Coronary artery (tissue), 2 donors: ENCODE measurements around the gene HECTD3.

Source experiments
- DNase-seq: peaks from one replicate; pipeline ENCODE4 v3.0.0-alpha.2; 2017; ENCODE audit warnings: low spot score
- H3K27ac ChIP-seq, 2 donors: fragments of 200-600 bp; sonication (generic); one replicate each; pipeline ENCODE4 v1.5.1; 2016 to 2019
- H3K4me3 ChIP-seq: fragments of 200-600 bp; sonication (generic); 2 replicates; pipeline ENCODE4 v1.5.1; 2016; ENCODE audit warnings: mild to moderate bottlenecking, moderate library complexity
- CTCF ChIP-seq: fragments of 200-600 bp; sonication (generic); IDR thresholded peaks from one replicate; pipeline ENCODE4 v1.5.1; 2019; ENCODE audit warnings: antibody characterized with exemption

The HECTD3 gene

GRCh38 chr1:45032837-45033236, 21.7 kb upstream of the HECTD3 start:
- TF ChIP-seq CTCF = no peak
- DNase-seq = no peak
- no peak overlapping the region for H3K4me3 ChIP-seq

DNA sequence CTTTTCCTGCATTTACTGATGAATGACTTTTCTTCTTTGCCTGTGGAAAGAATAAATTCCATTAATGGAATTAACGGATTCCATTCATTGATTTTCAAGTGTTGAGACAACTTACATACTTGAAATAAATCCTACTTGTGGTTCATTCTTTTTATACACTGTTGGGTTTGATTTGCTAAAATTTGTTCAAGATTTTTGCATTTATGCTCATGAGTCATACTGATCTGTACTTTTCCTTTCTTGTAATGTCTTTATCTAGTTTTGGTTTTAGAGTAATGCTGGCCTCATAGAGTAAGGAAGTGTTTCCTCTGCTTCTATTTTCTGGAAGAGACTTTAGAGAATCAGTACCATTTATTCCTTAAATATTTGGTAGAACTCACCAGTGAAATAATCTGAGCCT, 15.3 kb upstream of the HECTD3 start:
- DNase-seq = no peak
- Histone ChIP-seq H3K4me3 (no peak overlapping the region), H3K27ac (no peak overlapping the region)
- TF ChIP-seq CTCF = no peak

More at GRCh38 chr1:45032837-45033236, 21.7 kb upstream of the HECTD3 start:
- H3K27ac ChIP-seq = no peak overlapping the region

DNA sequence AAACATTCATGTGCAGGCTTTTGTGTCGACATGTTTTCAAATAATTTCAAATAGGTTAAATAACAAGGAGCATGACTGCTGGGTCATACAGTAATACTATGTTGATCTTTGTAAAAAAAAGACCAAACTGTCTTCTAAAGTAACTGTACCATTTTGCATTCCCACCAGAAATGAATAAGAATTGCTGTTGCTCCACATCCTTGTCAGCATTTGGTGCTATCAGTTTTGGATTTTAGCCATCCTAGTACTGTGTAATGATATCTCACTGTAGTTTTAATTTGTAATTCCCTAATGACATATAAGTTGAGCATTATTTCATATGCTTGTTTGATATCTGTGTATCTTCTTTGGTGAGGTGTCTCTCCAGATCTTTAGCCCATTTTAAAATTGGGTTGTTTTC, 12.5 kb upstream of the HECTD3 start:
- no peak for DNase-seq
- no peak for TF ChIP-seq CTCF
- H3K27ac ChIP-seq = no peak overlapping the region
- no peak overlapping the region for H3K4me3 ChIP-seq

GRCh38 chr1:45018599-45019230, 7.6 kb upstream of the HECTD3 start:
- TF ChIP-seq CTCF = peak; percentile 66
- Histone ChIP-seq H3K27ac (no peak overlapping the region), H3K4me3 (no peak overlapping the region)
- peak; percentile 38 for DNase-seq

DNA sequence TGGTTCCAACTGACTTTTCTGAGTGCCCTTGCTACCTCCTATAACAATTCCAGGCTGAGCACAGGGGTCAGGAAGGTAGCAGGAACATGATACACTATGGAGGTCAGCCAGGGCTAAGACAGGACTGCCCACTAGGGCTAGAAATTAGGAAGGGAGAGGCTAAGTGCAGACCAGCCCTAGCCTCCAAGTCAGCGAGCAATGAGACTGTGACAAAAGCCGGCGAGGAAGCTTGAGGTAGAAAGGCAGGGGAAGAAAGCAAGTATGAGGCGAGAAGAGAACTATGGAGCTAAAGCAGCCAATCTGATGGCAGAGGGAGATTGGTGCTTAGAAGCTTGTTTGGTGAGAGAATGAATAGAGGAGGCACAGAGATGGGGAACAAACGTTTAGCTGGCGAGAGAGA, 5.6 kb upstream of the HECTD3 start:
- no peak for TF ChIP-seq CTCF
- peak; percentile 26 for DNase-seq
- H3K4me3 ChIP-seq = no peak overlapping the region
- H3K27ac ChIP-seq = no peak overlapping the region

DNA sequence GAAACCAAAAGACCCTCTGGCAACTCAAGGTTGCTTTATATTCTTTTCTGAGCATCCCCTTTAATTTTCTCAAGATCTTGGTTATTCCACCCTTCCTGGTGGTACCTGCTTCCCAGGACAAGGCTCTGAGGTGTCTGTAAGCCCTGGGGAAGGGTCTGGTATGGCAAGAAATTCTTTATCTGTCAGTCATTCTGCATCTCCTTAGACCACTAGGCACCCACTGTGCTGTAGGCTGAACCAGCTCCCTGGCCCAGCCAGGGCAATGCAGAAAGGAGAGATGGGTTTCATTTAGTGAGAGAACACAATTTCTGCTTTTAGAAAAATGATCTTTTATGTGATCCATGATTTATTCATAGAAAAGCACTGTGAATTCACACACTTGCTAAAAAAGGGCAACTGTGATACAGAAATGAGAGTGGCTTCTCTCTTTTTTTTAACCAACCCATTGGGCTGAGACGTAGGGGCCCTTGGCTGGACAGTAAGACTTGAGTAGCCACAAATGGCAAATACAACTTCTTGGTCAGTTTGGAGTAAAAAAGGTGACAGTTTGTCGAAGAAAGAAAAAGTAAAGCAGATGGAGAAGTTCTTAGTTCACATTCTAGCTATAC, 5.1 kb upstream of the HECTD3 start:
- DNase-seq = peak; percentile 11
- no peak for TF ChIP-seq CTCF
- no peak overlapping the region for H3K4me3 ChIP-seq
- H3K27ac ChIP-seq = no peak overlapping the region

DNA sequence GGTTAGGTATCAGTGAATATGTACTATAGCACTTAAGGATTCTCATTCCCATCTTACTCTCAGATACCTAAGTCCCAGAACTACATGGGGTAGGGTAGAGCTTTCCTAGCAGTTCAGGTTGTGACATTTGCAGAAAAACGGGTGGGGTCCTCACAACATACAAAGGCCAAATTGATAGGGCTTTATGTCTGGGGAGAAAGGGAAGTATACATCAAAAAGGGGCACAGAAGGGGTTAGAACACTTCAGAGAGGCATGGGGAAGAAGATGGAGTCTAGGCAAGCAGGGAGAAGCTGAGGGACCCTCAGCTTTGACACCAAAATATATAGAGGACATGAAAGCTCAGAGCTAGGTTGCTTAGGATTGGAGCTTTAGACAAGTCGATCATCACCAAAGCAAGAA, 4.6 kb upstream of the HECTD3 start:
- H3K27ac ChIP-seq = no peak overlapping the region
- TF ChIP-seq CTCF = no peak
- no peak overlapping the region for H3K4me3 ChIP-seq
- no peak for DNase-seq
